ENCODE results near the gene CNKSR3.
A peak's percentile ranks its signal among the peaks of the same experiment; 100 is the strongest.

Gene CNKSR3

GRCh38 chr6:154356113-154356512, 154.4 kb downstream of the CNKSR3 start:
- TF ChIP-seq GABPA (IDR thresholded peaks at IDR 0.05; ENCODE audit: low read depth), result no peak
- TF ChIP-seq SPI1 (IDR thresholded peaks at IDR 0.05; ENCODE audit: borderline replicate concordance, low read depth), result no peak
- no peak for TF ChIP-seq REST (IDR thresholded peaks at IDR 0.05; ENCODE audit: insufficient replicate concordance, low read depth)
- no peak for TF ChIP-seq CTCF (IDR thresholded peaks at IDR 0.05; ENCODE audit: insufficient read depth, low read length)
- TF ChIP-seq POLR2AphosphoS5 (IDR thresholded peaks at IDR 0.05; ENCODE audit: low read depth), result no peak
- Histone ChIP-seq H3K4me3 (replicated peaks; ENCODE audit: insufficient read depth, low read length) (peak overlapping the region; percentile 56), H3K27me3 (ENCODE audit: insufficient read depth, poor library complexity, severe bottlenecking) (no peaks in the 10 kb centered on the region), H3K27ac (replicated peaks) (peak overlapping the region; percentile 88)
- DNase-seq (ENCODE audit: low read depth in 1 of 2, low spot score in 1 of 2), result peak in 1 of 2 experiments; percentile 68

- no peak for DNase-seq (ENCODE audit: low read depth in 1 of 2, low spot score in 1 of 2)
- H3K27me3 ChIP-seq (ENCODE audit: insufficient read depth, poor library complexity, severe bottlenecking), result no peaks in the 10 kb centered on the region
- TF ChIP-seq POLR2AphosphoS5 (IDR thresholded peaks at IDR 0.05; ENCODE audit: low read depth), result no peak
- no peak for TF ChIP-seq CTCF (IDR thresholded peaks at IDR 0.05; ENCODE audit: insufficient read depth, low read length)
- TF ChIP-seq SPI1 (IDR thresholded peaks at IDR 0.05; ENCODE audit: borderline replicate concordance, low read depth), result no peak
- no peak for TF ChIP-seq REST (IDR thresholded peaks at IDR 0.05; ENCODE audit: insufficient replicate concordance, low read depth)
- TF ChIP-seq GABPA (IDR thresholded peaks at IDR 0.05; ENCODE audit: low read depth), result no peak
- peak overlapping the region; percentile 55 for H3K4me3 ChIP-seq (replicated peaks; ENCODE audit: insufficient read depth, low read length)
- peak overlapping the region; percentile 88 for H3K27ac ChIP-seq (replicated peaks)
Observed at GRCh38 chr6:154354265-154354777, 156.2 kb downstream of the CNKSR3 start.

GRCh38 chr6:154353626-154354025, 156.9 kb downstream of the CNKSR3 start:
- TF ChIP-seq GABPA (IDR thresholded peaks at IDR 0.05; ENCODE audit: low read depth) (no peak), CTCF (IDR thresholded peaks at IDR 0.05; ENCODE audit: insufficient read depth, low read length) (no peak), REST (IDR thresholded peaks at IDR 0.05; ENCODE audit: insufficient replicate concordance, low read depth) (no peak), POLR2AphosphoS5 (IDR thresholded peaks at IDR 0.05; ENCODE audit: low read depth) (no peak), SPI1 (IDR thresholded peaks at IDR 0.05; ENCODE audit: borderline replicate concordance, low read depth) (no peak)
- H3K4me3 ChIP-seq (replicated peaks; ENCODE audit: insufficient read depth, low read length), result peak overlapping the region; percentile 55

More at GRCh38 chr6:154353626-154354025, 156.9 kb downstream of the CNKSR3 start:
- Histone ChIP-seq H3K27me3 (ENCODE audit: insufficient read depth, poor library complexity, severe bottlenecking) (no peaks in the 10 kb centered on the region), H3K27ac (replicated peaks) (peak overlapping the region; percentile 88)
- no peak for DNase-seq (ENCODE audit: low read depth in 1 of 2, low spot score in 1 of 2)

Data from HL-60 (cell line).